Loucy (cell line): ENCODE measurements around the gene PPP1R12B.
"Not testable (repeated sequence)": the region's sequence is repeated elsewhere in the genome, so short reads cannot be mapped to it uniquely, and the experiment has no call there.

Experiments used
- H2AFZ ChIP-seq: fragments of 200-600 bp; sonication (generic); 2 replicates; pipeline ENCODE4 v1.6.0; 2016; ENCODE audit warnings: antibody characterized with exemption, mild to moderate bottlenecking, low read length, moderate library complexity
- H3F3A ChIP-seq: fragments of 200-600 bp; 2 replicates; pipeline ENCODE4 v1.6.0; 2016; ENCODE audit warnings: antibody characterized with exemption, low read depth, mild to moderate bottlenecking
- H3K27me3 ChIP-seq: fragments of 200-600 bp; sonication (generic); 2 replicates; pipeline ENCODE4 v1.6.1; 2014; ENCODE audit warnings: low read length, mild to moderate bottlenecking; ENCODE audit not compliant: insufficient read depth, poor library complexity, severe bottlenecking
- H3K36me3 ChIP-seq: fragments of 200-600 bp; sonication (generic); 2 replicates; pipeline ENCODE4 v1.6.1; 2016; ENCODE audit warnings: low read length; ENCODE audit not compliant: insufficient read depth
- H3K4me1 ChIP-seq: fragments of 200-600 bp; sonication (generic); 2 replicates; pipeline ENCODE4 v1.5.1; 2014; ENCODE audit warnings: low read length, mild to moderate bottlenecking; ENCODE audit not compliant: insufficient read depth, poor library complexity, severe bottlenecking
- H3K4me2 ChIP-seq: fragments of 200-600 bp; sonication (generic); 2 replicates; pipeline ENCODE4 v1.6.0; 2014; ENCODE audit warnings: antibody characterized with exemption, low read length, low read depth, mild to moderate bottlenecking; ENCODE audit not compliant: poor library complexity, severe bottlenecking
- H3K4me3 ChIP-seq: fragments of 200-600 bp; sonication (generic); 2 replicates; pipeline ENCODE4 v1.5.1; 2014; ENCODE audit warnings: low read length, mild to moderate bottlenecking, mixed read lengths; ENCODE audit not compliant: poor library complexity, severe bottlenecking
- H3K79me2 ChIP-seq: fragments of 200-600 bp; sonication (generic); 2 replicates; pipeline ENCODE4 v1.6.1; 2014; ENCODE audit warnings: low read length; ENCODE audit not compliant: insufficient read depth
- H3K9ac ChIP-seq: fragments of 200-600 bp; sonication (generic); 2 replicates; pipeline ENCODE4 v1.6.0; 2014; ENCODE audit warnings: mild to moderate bottlenecking, low read depth, low read length, moderate library complexity; ENCODE audit not compliant: poor library complexity, severe bottlenecking
- H3K9me2 ChIP-seq: fragments of 200-600 bp; sonication (generic); replicated peaks from 2 replicates; pipeline ENCODE4 v1.6.1; 2016; ENCODE audit warnings: low read depth, low read length, mixed read lengths
- H3K9me3 ChIP-seq: fragments of 200-600 bp; sonication (generic); 2 replicates; pipeline ENCODE4 v1.6.1; 2014; ENCODE audit warnings: mild to moderate bottlenecking, antibody characterized with exemption, low read length, low read depth; ENCODE audit not compliant: insufficient read depth
- H4K20me1 ChIP-seq: fragments of 200-600 bp; sonication (generic); 2 replicates; pipeline ENCODE4 v1.6.0; 2014; ENCODE audit warnings: antibody characterized with exemption, low read length, mild to moderate bottlenecking; ENCODE audit not compliant: insufficient read depth, poor library complexity, severe bottlenecking
- EZH2phosphoT487 ChIP-seq: fragments of 200-600 bp; IDR thresholded peaks from 2 replicates; pipeline ENCODE4 v1.6.1; 2018; ENCODE audit warnings: antibody characterized with exemption, mild to moderate bottlenecking, moderate library complexity, borderline replicate concordance
- TF ChIP-seq, protein P1 (sequence below): fragments of 200-600 bp; sonication (generic); conservative IDR thresholded peaks from 2 replicates; pipeline ENCODE4 v1.5.1; 2014; ENCODE audit warnings: mild to moderate bottlenecking, antibody characterized with exemption, low read length

Gene PPP1R12B

DNA sequence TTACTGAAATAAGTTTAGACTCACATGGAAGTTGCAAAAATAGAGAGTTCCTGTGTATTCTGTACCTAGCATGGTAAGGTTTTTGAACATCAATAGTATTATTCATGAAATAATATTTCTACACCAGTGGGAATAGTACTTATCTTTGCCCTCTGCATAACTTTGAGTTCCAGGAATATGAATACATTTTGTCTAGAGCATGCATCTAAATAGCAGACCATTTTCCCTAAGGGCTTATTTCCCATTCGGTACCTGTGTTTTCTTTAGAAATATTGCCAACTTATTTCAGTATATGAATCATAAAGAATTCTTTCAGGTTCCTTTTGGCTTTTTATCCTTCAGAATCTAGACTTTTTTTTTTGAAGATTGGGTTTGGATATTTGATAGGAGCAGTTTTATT is 81.6 kb downstream of the PPP1R12B start:
- not testable (repeated sequence) for H3K9me2 ChIP-seq
- peaks cover 36% of the 10 kb centered on the region for H3K36me3 ChIP-seq

GRCh38 chr1:202432338-202432737 is 83.8 kb downstream of the PPP1R12B start:
- H3K36me3 ChIP-seq: peaks cover 48% of the 10 kb centered on the region
- not testable (repeated sequence) for H3K79me2 ChIP-seq, H3K4me3 ChIP-seq, H4K20me1 ChIP-seq, H3K27me3 ChIP-seq, H2AFZ ChIP-seq, H3K4me2 ChIP-seq, H3K4me1 ChIP-seq, H3F3A ChIP-seq, H3K9me2 ChIP-seq, H3K9ac ChIP-seq, H3K9me3 ChIP-seq

More for the DNA sequence above, 81.6 kb downstream of the PPP1R12B start:
- not testable (repeated sequence) for H3F3A ChIP-seq, H3K9ac ChIP-seq, H3K79me2 ChIP-seq, H3K4me1 ChIP-seq, H3K9me3 ChIP-seq, H2AFZ ChIP-seq, H3K4me2 ChIP-seq, H3K27me3 ChIP-seq, H4K20me1 ChIP-seq, H3K4me3 ChIP-seq

DNA sequence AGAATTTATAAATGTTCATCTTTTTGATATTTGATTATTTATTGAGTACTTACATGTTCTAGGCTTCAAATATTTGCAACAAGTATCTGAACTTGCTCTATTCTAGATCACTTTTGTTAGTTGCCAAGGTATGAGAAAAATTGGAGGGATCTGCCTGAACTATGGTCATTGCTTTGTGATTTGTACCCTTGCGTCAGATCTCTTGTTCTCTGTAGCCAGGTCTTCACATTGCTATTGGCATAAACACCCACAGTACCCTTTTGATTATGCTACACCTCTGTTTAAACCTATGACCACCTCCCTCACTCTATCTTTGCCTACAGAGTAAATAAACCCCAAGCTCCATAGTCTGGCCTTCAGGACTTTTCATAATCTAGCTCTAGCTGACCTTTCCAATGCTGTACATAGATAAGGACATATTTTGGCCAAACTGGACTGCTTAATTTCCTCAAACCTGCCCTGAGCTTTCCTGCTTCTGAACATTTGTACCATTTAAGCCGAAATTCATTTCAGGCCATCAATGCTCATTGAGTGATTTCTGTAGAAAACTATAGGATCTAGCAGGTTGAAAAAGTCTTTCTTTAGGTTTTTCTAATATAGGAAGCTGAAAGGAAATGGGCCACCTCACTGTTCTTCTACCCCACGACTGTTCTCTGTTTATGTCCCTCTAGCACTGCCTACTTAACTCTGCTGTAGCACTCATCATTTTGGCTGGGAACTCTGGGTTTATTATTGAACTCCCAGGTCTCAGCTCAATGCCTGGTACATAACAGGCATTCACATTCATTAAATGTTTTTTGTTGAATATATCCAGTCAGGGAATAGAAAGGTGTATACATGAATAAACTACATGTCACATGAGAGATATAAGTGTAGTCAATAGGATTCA is 84.9 kb downstream of the PPP1R12B start:
- no peaks in the 10 kb centered on the region for H3K4me1 ChIP-seq
- TF ChIP-seq, protein P1, sequence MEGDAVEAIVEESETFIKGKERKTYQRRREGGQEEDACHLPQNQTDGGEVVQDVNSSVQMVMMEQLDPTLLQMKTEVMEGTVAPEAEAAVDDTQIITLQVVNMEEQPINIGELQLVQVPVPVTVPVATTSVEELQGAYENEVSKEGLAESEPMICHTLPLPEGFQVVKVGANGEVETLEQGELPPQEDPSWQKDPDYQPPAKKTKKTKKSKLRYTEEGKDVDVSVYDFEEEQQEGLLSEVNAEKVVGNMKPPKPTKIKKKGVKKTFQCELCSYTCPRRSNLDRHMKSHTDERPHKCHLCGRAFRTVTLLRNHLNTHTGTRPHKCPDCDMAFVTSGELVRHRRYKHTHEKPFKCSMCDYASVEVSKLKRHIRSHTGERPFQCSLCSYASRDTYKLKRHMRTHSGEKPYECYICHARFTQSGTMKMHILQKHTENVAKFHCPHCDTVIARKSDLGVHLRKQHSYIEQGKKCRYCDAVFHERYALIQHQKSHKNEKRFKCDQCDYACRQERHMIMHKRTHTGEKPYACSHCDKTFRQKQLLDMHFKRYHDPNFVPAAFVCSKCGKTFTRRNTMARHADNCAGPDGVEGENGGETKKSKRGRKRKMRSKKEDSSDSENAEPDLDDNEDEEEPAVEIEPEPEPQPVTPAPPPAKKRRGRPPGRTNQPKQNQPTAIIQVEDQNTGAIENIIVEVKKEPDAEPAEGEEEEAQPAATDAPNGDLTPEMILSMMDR: no peak
- no peak for TF ChIP-seq EZH2phosphoT487

DNA sequence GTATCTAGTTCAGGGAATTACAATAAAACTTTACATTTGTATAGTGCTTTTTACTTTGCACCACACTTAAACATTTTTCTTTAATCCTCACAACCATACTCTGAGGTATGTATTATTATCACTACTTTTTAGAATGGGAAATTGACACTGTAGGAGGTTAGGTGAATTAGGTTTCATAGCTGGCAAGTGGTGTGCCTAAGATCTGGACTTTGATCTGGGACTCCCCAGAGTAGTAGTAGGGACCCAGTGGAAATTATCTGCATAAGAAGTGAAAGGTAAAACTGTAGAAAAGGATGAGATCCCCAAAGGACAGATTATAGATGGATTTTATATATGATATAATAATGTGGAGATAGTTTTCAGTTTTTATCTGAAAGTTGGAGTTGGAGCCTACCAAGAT is 85.6 kb downstream of the PPP1R12B start:
- peaks cover 58% of the 10 kb centered on the region for H3K36me3 ChIP-seq
- H3K4me3 ChIP-seq: no peak overlapping the region
- no peaks in the 10 kb centered on the region for H3K9me3 ChIP-seq
- H3K79me2 ChIP-seq: no peaks in the 10 kb centered on the region
- H3K9ac ChIP-seq: no peak overlapping the region
- H3K4me1 ChIP-seq: no peaks in the 10 kb centered on the region
- no peak overlapping the region for H3K4me2 ChIP-seq
- no peaks in the 10 kb centered on the region for H3K9me2 ChIP-seq
- H3K27me3 ChIP-seq: no peaks in the 10 kb centered on the region
- no peaks in the 10 kb centered on the region for H4K20me1 ChIP-seq
- no peaks in the 10 kb centered on the region for H3F3A ChIP-seq
- TF ChIP-seq, protein P1: no peak
- TF ChIP-seq EZH2phosphoT487: no peak
- H2AFZ ChIP-seq: no peak overlapping the region

More for the DNA sequence above, 84.9 kb downstream of the PPP1R12B start:
- no peak overlapping the region for H2AFZ ChIP-seq
- H3K4me2 ChIP-seq: no peak overlapping the region
- no peaks in the 10 kb centered on the region for H3K9me2 ChIP-seq
- H4K20me1 ChIP-seq: no peaks in the 10 kb centered on the region
- H3K9ac ChIP-seq: no peak overlapping the region
- no peak overlapping the region for H3K4me3 ChIP-seq
- no peaks in the 10 kb centered on the region for H3K79me2 ChIP-seq
- H3F3A ChIP-seq: no peaks in the 10 kb centered on the region
- no peaks in the 10 kb centered on the region for H3K27me3 ChIP-seq
- H3K9me3 ChIP-seq: no peaks in the 10 kb centered on the region
- H3K36me3 ChIP-seq: peaks cover 51% of the 10 kb centered on the region
